ENCODE measurements around the gene SIGLEC7. TPM values are rescaled to one million over a fixed set of nuclear protein-coding genes. Genes with fewer than 3 reads are reported as not detected.

Gene SIGLEC7
- total RNA-seq, 1 donor from 2014 or later, result 0.44 TPM

Other genes with a start within 250 kb of the SIGLEC7 start
- not detected for gene KLK4, start 230.9 kb upstream of the SIGLEC7 start, total RNA-seq
- gene KLK5, start 189.3 kb upstream of the SIGLEC7 start, total RNA-seq, result 93.9 TPM
- gene KLK6, start 172.7 kb upstream of the SIGLEC7 start, total RNA-seq, result 106 TPM
- gene KLK7, start 158.4 kb upstream of the SIGLEC7 start, total RNA-seq, result 146 TPM
- gene KLK8, start 140.7 kb upstream of the SIGLEC7 start, total RNA-seq, result 418 TPM
- 225 TPM for gene KLK10, start 122.6 kb upstream of the SIGLEC7 start, total RNA-seq
- 209 TPM for gene KLK11, start 115.7 kb upstream of the SIGLEC7 start, total RNA-seq
- 153 TPM for gene KLK12, start 107.3 kb upstream of the SIGLEC7 start, total RNA-seq
- gene KLK13, start 77.2 kb upstream of the SIGLEC7 start, total RNA-seq, result 1,054 TPM
- gene KLK14, start 59.4 kb upstream of the SIGLEC7 start, total RNA-seq, result 0.68 TPM
- 5.3 TPM for gene CTU1, start 33.9 kb upstream of the SIGLEC7 start, total RNA-seq
- gene SIGLEC9, start 17.4 kb upstream of the SIGLEC7 start, total RNA-seq, result 0.48 TPM
- 0.40 TPM for gene CD33, start 82.8 kb downstream of the SIGLEC7 start, total RNA-seq
- gene SIGLECL1, start 108.8 kb downstream of the SIGLEC7 start, total RNA-seq, result not detected
- not detected for gene IGLON5, start 169.3 kb downstream of the SIGLEC7 start, total RNA-seq
- gene VSIG10L, start 199.8 kb downstream of the SIGLEC7 start, total RNA-seq, result 103 TPM
- 142 TPM for gene ETFB, start 224.1 kb downstream of the SIGLEC7 start, total RNA-seq
- gene CLDND2, start 226.7 kb downstream of the SIGLEC7 start, total RNA-seq, result 1.1 TPM
- gene NKG7, start 230.4 kb downstream of the SIGLEC7 start, total RNA-seq, result not detected
- gene LIM2, start 245.7 kb downstream of the SIGLEC7 start, total RNA-seq, result not detected
- gene C19orf84, start 248.3 kb downstream of the SIGLEC7 start, total RNA-seq, result not detected